CD4-positive, alpha-beta T cell treated with Interleukin-21 for 1 hour (primary cell): ENCODE results near the gene CR2.
"Not testable (repeated sequence)": the region's sequence is repeated elsewhere in the genome, so short reads cannot be mapped to it uniquely, and the experiment has no call there.

Experiments
- DNase-seq: peaks from one replicate; pipeline ENCODE4 v3.0.0-alpha.2; 2020

The CR2 gene

GRCh38 chr1:207454046-207454964 is at the start of gene CR2:
Gene CR2, plus strand, starts transcription at chr1:207454328. Its CDS starts 91 bp downstream, at chr1:207454419.
- peak; percentile 46 for DNase-seq

DNA sequence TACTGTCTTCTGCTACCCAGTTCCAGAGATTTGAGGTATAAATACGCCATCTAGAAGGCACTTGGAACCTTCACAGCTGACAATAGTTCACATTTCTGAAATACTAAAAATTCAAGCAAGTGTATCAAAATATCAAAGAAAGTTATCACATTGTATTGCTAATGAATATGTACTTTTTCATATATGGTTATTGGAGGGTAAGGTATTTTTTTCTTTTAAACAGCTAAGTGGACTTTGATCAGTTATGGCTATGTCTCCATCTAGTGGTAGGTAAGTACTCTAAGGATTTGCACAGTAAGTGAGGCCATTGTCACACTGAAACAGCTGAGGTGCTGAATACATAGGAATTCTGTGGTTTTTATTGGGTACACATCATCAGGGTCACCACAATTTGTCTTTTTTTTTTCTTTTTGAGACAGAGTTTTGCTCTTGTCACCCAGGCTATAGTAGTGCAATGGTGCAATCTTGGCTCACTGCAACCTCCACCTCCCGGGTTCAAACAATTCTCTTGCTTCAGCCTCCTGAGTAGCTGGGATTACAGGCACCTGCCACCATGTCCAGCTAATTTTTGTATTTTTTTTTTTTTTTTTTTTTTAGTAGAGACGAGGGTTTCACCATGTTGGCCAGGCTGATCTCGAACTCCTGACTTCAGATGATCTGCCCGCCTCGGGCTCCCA is 49.1 kb upstream of the CR2 start:
- peak; percentile 67 for DNase-seq

DNA sequence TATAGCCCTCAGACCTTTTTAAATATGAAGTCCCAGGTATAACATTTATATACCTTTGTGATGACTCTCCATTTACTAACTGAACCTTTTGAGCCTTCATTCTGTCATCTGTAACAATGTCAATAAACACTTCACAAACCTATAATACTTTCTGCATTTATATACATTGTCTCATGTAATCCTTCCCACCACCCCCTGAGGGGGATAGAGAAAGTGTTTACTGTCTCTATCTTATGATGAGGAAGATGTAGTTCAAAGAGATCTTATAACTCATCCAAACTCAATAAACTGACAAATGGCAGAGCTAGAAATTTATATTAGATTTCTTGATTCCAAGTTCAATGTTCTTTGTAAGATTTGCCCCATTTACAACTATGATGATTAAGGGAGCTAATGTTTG is 48.3 kb upstream of the CR2 start:
- DNase-seq = no peak

DNA sequence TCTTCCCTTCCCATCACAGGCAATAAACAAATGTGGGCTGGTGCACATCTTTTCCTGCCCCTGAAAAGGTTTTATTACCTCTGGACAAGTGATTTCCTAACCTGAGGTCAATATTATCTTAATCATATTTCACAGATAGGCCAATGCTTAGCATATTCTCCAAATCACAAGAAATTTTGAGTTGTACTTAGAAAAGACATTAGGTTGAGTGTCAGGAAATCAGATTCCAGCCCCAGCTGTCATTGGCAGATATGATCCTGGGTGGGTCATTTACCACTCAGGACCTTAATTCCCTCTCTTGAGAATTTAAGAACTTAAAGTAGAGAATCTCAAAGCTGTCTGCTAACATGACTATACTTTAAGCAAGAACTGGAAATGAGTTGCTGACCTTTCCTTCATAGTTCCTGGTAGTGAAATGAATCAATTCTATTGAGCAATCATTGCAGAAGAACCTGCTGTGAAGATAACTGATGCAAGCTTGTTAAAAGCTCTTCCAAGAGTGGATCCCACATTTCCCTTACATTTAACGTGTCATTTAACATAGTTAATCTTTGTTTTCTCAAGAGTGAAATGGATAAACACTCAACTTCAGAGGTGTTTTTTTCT is 46.4 kb upstream of the CR2 start:
- no peak for DNase-seq

- no peak for DNase-seq
Measured at GRCh38 chr1:207412845-207413244, 41.3 kb upstream of the CR2 start.

GRCh38 chr1:207414606-207415108 is 39.5 kb upstream of the CR2 start:
- DNase-seq = peak; percentile 8

GRCh38 chr1:207417076-207417475 is 37.1 kb upstream of the CR2 start:
- DNase-seq = no peak

DNA sequence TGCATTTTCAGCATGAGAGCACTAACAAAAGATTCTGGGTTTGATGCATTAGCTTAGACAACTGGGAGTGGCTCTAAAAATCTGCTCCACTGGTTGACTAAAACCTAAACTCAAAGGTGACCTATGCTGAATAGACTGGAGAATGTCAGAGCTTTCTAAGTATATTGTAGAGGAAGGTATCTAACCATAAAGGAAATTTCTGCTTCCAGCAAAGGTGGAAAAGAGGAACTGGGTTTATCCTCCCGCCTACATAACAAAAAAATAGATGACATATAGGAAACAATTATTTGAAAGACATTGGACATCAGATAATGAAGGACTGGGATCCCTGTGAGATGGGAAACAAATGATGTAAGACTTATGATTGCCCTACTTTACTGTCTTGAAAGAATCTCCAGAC is 35.8 kb upstream of the CR2 start:
- DNase-seq = no peak

- no peak for DNase-seq
Measured at GRCh38 chr1:207420109-207420508, 34.0 kb upstream of the CR2 start.

- DNase-seq = no peak
Measured at GRCh38 chr1:207421078-207421477, 33.0 kb upstream of the CR2 start.

GRCh38 chr1:207423560-207424292 is 30.4 kb upstream of the CR2 start:
- no peak for DNase-seq

DNA sequence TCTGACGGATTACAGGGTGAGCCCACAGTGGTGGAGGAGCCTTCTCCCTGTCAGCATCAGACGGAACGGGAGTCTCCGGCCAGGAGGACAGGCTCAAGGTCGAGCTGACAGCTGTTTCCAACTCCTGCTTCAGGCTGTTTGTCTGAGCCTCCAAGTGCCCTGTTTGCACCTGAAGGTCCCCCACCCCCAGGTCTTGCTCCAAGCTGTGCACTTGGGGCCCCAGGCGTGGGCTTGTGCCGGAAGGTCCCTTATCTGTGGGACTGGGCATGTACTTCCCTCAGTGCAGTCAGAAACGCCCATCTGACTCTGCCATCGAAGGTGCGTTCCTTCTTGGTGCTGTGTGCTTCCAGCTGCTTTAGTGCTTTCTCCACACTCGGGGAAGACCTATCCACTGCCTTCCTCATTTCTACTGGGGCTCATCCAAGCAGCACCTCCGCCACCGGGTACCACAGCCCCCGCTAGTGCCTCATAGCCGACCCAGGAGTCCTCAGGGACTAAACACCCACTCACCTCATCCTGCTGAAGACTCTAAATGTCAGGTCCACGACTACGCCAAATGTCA is 29.5 kb upstream of the CR2 start:
- no peak for DNase-seq

DNA sequence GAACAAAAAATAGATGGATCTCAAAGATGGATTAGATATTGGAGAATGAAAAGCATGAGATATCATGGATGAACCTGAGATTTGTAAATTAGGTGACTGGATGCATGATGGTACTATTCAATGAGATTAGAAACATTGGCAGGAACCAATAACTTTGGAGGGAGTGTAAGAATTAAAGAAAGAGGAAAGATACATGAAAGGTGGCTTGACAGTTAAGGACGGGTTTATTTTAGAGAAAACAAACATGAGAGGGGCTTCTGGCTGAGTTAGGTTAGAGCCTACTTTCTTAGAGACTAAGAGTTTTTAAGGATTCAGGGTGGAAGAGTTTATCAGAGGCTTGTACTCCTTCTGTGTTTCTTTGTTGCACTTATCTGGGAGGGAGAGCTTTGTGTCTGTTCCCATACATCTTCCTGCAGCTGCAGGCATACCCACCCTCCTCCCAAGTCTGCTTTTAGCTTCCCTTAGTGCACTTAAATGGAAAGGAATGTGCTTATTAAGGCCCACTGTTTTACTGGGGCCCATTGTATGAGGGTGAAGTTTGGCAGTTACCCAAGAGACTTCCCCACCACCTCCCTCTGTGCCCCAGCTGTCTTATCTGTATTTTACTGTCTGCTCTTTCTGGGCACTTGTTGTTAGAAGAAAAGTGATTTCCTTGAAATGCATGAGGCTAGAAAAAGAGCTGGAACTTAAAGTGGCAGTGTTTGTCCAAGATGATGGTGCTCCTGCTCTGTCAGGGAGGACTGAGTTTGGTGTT is 26.1 kb upstream of the CR2 start:
- DNase-seq = no peak

- DNase-seq = no peak
Measured at GRCh38 chr1:207428783-207429182, 25.3 kb upstream of the CR2 start.

- no peak for DNase-seq
Measured at GRCh38 chr1:207429963-207430362, 24.2 kb upstream of the CR2 start.

DNA sequence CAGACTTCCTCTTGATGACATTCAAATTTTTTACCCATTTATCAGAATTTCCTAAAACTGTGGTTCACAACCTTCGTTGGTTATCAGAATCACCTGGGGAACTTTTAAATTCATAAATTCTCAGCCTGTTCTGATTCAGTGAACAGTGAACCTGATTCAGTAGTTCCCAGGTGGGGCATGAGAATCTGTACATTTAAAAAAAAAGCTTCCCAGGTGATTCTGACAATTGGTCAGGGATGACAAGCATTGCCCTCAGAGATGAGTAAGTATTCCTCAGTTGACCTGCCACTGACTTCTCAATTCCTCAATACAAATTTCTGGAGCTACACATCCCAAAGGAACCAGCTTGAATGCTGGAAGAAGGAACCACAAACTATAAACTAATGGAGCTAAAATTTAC is 23.5 kb upstream of the CR2 start:
- DNase-seq = no peak

- no peak for DNase-seq
Measured at GRCh38 chr1:207431508-207431907, 22.6 kb upstream of the CR2 start.

DNA sequence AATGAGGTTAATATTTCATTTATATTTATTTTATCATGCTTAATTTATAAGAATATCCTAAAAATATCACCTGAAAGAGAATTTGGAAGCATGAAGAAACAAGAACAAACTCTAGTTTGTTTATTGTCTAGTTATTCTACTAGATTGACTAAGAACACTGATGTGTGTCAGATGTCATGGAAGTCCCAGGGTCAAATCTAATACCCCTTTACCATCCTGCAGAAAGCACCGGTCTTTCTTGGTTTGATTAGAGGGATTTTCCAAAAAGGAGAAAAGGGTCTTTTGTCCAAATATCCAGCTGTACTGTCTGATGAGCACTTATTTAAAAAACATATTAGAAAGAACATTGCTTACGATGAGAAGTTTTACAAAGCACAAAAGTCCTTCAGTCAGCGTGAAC is 20.7 kb upstream of the CR2 start:
- DNase-seq = no peak

DNA sequence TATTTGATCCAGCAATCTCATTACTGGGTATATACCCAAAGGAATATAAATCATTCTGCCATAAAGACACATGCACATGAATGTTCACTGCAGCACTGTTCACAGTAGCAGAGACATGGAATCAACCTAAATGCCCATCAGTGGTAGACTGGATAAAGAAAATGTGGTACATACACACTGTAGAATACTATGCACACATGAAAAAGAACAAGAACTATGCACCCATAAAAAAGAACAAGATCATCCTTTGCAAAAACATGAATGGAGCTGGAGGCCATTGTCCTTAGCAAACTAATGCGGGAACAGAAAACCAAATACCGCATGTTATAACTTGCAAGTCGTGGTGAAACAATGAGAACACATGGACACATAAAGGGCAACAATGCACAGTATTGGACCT is 17.4 kb upstream of the CR2 start:
- not testable (repeated sequence) for DNase-seq

DNA sequence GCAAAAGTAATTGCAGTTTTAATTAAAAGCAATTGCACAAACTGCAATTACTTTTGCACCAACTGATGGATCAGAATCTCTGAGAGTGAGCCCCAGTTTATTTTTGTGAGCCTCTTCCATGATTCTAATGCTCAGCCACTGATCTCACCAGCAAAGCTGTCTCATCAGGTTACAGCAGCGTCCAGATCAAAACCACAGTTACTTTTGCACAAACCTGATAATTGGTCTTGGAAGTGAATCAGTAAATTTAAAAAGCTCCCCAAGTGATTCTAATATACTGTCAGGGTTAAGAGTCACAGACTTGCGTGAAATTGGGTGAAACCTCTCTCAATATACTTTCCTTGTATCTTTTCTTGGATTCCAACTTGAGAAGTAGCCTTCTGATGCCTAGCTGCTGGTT is 13.5 kb upstream of the CR2 start:
- DNase-seq = no peak

DNA sequence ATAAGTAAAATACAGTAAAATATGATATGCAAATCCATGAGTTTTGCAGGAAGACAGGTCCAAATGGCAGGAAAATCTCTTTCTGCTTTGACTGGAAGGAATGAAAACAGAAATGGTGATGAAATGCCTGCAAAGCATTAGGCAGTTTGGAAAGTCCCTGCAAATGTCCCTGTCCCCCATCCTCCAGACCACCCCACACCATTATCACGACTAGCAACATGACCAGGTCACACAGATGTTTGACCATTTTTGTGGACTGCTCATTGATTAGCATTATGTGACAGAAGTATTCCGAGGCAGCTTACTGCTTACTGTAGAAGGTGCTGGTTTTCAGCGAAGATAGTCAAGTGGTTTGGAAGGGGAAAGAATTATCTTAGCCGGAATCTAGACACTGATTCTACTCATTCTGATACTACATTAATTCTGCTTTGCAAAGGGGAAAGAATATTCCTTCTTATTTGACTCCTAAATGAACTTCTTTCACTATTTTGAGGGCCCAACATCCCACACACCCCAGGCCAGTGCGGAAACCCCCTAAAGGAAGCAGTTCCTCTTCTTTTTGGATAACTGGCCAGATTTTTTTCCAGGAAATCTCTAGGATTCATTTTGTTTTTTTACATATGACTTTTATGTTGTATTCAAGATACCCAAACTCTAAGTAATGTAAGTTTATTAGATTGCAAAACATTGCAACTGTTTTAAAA is 9.5 kb upstream of the CR2 start:
- no peak for DNase-seq
